ENCODE measurements around the gene CYB5R2. TPM values are rescaled to one million over a fixed set of nuclear protein-coding genes. Genes with fewer than 3 reads are reported as not detected.
A peak's percentile ranks its signal among the peaks of the same experiment; 100 is the strongest.

CYB5R2 gene
- total RNA-seq, 3 donors from 2014 or later (not counting 1 experiment from before 2014, with no cell fraction given): 0.31 to 1.2 (median 0.55) TPM

DNA sequence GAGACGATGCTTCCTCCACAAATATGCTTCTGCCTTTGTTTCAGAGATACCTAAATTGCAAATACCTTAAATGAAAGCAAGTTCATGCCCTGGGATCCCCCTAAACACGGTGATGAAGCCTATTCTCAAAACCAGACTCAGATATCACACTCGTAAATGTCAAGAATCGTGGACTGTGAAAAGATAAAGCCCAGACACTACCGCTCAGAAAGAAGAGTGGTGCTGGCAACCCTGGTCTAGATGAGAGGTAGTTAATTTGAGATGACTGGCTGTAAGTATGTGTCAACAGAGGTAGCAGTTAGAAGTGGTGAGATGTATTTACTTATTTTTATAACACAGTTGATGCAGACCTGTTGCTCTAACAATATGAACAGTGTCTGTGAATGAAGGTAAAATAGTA lies 30.4 kb upstream of the CYB5R2 start:
- Mint-ChIP-seq H3K27ac (no peak overlapping the region), H3K4me1 (no peaks in the 10 kb centered on the region), H3K36me3 (no peaks in the 10 kb centered on the region), H3K9me3 (no peaks in the 10 kb centered on the region), H3K4me3 (no peak overlapping the region), H3K27me3 (ENCODE audit: low read depth in 2 of 2) (peaks cover 7 to 44% of the 10 kb centered on the region in 2 donors)
- Histone ChIP-seq H3K4me1 (ENCODE audit: control insufficient read depth, insufficient read depth, low read length) (no peaks in the 10 kb centered on the region), H3K9me3 (ENCODE audit: control insufficient read depth, insufficient read depth, low read length) (no peaks in the 10 kb centered on the region), H3K4me3 (ENCODE audit: low read length) (no peak overlapping the region), H3K27me3 (ENCODE audit: control insufficient read depth, insufficient read depth, low read length) (no peaks in the 10 kb centered on the region), H3K36me3 (ENCODE audit: control insufficient read depth, insufficient read depth, low read length) (no peaks in the 10 kb centered on the region), H3K27ac (ENCODE audit: low read length) (no peak overlapping the region)
- DNase-seq: no peak
- no peak for ATAC-seq
- intact Hi-C loops (cut with micrococcal nuclease): no loop called here
- TF ChIP-seq, protein P1, sequence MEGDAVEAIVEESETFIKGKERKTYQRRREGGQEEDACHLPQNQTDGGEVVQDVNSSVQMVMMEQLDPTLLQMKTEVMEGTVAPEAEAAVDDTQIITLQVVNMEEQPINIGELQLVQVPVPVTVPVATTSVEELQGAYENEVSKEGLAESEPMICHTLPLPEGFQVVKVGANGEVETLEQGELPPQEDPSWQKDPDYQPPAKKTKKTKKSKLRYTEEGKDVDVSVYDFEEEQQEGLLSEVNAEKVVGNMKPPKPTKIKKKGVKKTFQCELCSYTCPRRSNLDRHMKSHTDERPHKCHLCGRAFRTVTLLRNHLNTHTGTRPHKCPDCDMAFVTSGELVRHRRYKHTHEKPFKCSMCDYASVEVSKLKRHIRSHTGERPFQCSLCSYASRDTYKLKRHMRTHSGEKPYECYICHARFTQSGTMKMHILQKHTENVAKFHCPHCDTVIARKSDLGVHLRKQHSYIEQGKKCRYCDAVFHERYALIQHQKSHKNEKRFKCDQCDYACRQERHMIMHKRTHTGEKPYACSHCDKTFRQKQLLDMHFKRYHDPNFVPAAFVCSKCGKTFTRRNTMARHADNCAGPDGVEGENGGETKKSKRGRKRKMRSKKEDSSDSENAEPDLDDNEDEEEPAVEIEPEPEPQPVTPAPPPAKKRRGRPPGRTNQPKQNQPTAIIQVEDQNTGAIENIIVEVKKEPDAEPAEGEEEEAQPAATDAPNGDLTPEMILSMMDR (IDR thresholded peaks at IDR 0.05): no peak
- 83% methylated on average over 5 of the region's 5 CpGs for WGBS (ENCODE audit: insufficient coverage)

DNA sequence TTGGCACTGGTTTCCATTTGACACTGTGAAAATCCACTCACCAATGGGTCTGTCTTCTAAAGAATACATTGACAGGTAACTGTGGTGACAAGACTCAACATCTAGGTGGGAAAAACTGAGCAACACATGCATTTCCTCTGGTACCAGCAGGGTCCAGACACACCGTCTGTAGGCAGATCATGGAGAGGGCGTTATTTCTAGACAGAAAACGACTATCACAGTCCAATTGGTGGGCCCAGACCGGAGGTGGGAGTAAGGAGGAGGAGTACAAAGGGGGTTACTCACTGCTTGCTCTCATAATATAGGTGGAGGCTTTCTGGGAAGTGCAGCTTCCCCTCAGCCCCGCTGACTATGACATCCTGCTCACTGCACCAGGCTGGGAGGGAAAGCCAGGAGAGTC lies 23.1 kb upstream of the CYB5R2 start:
- intact Hi-C loops (cut with micrococcal nuclease): loop anchor here (10.0 kb wide), 1 partner anchor 252 kb away; no protein-coding TSS in a partner anchor
- H3K27ac ChIP-seq (ENCODE audit: low read length): no peak overlapping the region
- H3K4me1 Mint-ChIP-seq: no peaks in the 10 kb centered on the region
- H3K36me3 Mint-ChIP-seq: no peaks in the 10 kb centered on the region
- H3K4me1 ChIP-seq (ENCODE audit: control insufficient read depth, insufficient read depth, low read length): peaks cover 3% of the 10 kb centered on the region
- 68% methylated on average over 5 of the region's 5 CpGs for WGBS (ENCODE audit: insufficient coverage)
- no peak overlapping the region for H3K27ac Mint-ChIP-seq
- DNase-seq (no peak), ATAC-seq (no peak)
- no peak overlapping the region for H3K4me3 Mint-ChIP-seq
- peaks cover 30 to 47% of the 10 kb centered on the region in 2 donors for H3K27me3 Mint-ChIP-seq (ENCODE audit: low read depth in 2 of 2)
- no peaks in the 10 kb centered on the region for H3K36me3 ChIP-seq (ENCODE audit: control insufficient read depth, insufficient read depth, low read length)
- H3K9me3 Mint-ChIP-seq: no peaks in the 10 kb centered on the region
- peaks cover 10% of the 10 kb centered on the region for H3K27me3 ChIP-seq (ENCODE audit: control insufficient read depth, insufficient read depth, low read length)
- no peaks in the 10 kb centered on the region for H3K9me3 ChIP-seq (ENCODE audit: control insufficient read depth, insufficient read depth, low read length)
- TF ChIP-seq, protein P1 (IDR thresholded peaks at IDR 0.05): no peak
- no peak overlapping the region for H3K4me3 ChIP-seq (ENCODE audit: low read length)

DNA sequence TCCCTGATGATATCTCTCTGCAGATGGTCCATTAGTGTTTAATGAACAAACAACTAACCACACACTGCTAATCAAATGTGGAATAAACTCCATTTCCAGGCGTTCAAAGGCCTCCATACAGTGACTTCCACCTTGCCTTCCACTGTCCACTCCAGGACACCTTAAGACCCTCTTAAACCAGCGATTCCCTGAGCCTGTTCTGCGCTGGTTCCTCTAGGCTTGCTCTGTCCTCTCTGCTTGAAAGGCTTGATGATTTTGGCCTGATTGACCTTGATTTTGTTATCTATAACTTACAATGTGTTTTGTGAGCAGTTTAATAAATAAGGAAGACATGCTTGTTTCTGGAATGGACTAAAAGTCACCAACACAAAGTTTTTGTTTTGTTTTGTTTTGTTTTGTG lies 20.9 kb upstream of the CYB5R2 start:
- no peaks in the 10 kb centered on the region for H3K36me3 ChIP-seq (ENCODE audit: control insufficient read depth, insufficient read depth, low read length)
- H3K4me1 ChIP-seq (ENCODE audit: control insufficient read depth, insufficient read depth, low read length): peaks cover 3% of the 10 kb centered on the region
- H3K4me3 ChIP-seq (ENCODE audit: low read length): no peak overlapping the region
- H3K27ac Mint-ChIP-seq: no peak overlapping the region
- no peaks in the 10 kb centered on the region for H3K36me3 Mint-ChIP-seq
- H3K4me1 Mint-ChIP-seq: no peaks in the 10 kb centered on the region
- H3K27me3 ChIP-seq (ENCODE audit: control insufficient read depth, insufficient read depth, low read length): peaks cover 10% of the 10 kb centered on the region
- no peak overlapping the region for H3K27ac ChIP-seq (ENCODE audit: low read length)
- TF ChIP-seq, protein P1 (IDR thresholded peaks at IDR 0.05): no peak
- no peak overlapping the region for H3K4me3 Mint-ChIP-seq
- intact Hi-C loops (cut with micrococcal nuclease): loop anchor here (2.0 to 10.0 kb wide), 3 partner anchors 249 to 882 kb away; no protein-coding TSS in a partner anchor
- peaks cover 33 to 51% of the 10 kb centered on the region in 2 donors for H3K27me3 Mint-ChIP-seq (ENCODE audit: low read depth in 2 of 2)
- H3K9me3 Mint-ChIP-seq: no peaks in the 10 kb centered on the region
- no peaks in the 10 kb centered on the region for H3K9me3 ChIP-seq (ENCODE audit: control insufficient read depth, insufficient read depth, low read length)
- DNase-seq (peak in 1 of 2 donors; percentile 8), ATAC-seq (no peak)
- 78% methylated on average over 3 of the region's 3 CpGs for WGBS (ENCODE audit: insufficient coverage)

DNA sequence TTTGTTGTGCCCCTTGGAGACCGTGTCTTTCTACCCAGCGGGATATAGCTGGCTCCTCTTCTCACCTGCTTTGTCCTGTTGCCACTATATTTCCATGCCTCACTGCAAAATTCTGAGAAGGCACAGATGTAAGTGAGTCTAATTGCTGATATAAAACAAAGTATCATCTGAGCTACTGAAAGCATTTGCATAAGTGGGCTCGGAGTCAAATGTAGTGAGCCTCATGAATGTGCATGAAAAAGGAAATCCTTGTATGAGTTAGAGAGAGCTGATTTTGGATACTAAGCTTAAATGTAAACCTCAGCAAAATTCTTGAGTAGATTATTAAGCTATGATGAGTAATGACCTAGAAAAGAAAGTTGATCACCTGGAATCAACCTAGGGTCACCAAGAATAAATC lies 19.1 kb upstream of the CYB5R2 start:
- no peak for DNase-seq
- H3K4me3 ChIP-seq (ENCODE audit: low read length): no peak overlapping the region
- TF ChIP-seq, protein P1 (IDR thresholded peaks at IDR 0.05): no peak

More for the DNA sequence above, 19.1 kb upstream of the CYB5R2 start:
- Mint-ChIP-seq H3K9me3 (no peaks in the 10 kb centered on the region), H3K27ac (no peak overlapping the region), H3K27me3 (ENCODE audit: low read depth in 2 of 2) (peaks cover 31 to 57% of the 10 kb centered on the region in 2 donors), H3K36me3 (no peaks in the 10 kb centered on the region), H3K4me3 (no peak overlapping the region), H3K4me1 (no peaks in the 10 kb centered on the region)
- Histone ChIP-seq H3K4me1 (ENCODE audit: control insufficient read depth, insufficient read depth, low read length) (peaks cover 3% of the 10 kb centered on the region), H3K36me3 (ENCODE audit: control insufficient read depth, insufficient read depth, low read length) (no peaks in the 10 kb centered on the region), H3K9me3 (ENCODE audit: control insufficient read depth, insufficient read depth, low read length) (no peaks in the 10 kb centered on the region), H3K27ac (ENCODE audit: low read length) (no peak overlapping the region), H3K27me3 (ENCODE audit: control insufficient read depth, insufficient read depth, low read length) (peaks cover 10% of the 10 kb centered on the region)
- WGBS (ENCODE audit: insufficient coverage): 85% methylated on average over 3 of the region's 3 CpGs
- ATAC-seq: no peak
- intact Hi-C loops (cut with micrococcal nuclease): loop anchor here (5.0 to 10.0 kb wide), 2 partner anchors 248 to 880 kb away; no protein-coding TSS in a partner anchor

All from natural killer cell (primary cell).